Measurements from ENCODE around the gene SCNN1B.

GRCh38 chr16:23256440-23256839, 45.7 kb upstream of the SCNN1B start:
- TF ChIP-seq CTCF (tag by site-specific recombination; IDR thresholded peaks at IDR 0.05) (no peak), SP7 (tag by site-specific recombination; IDR thresholded peaks at IDR 0.05) (no peak), ZNF555 (tag by site-specific recombination; conservative IDR thresholded peaks at IDR 0.05) (no peak), PATZ1 (tag by site-specific recombination; IDR thresholded peaks at IDR 0.05) (no peak), ZNF792 (tag by site-specific recombination; IDR thresholded peaks at IDR 0.05) (no peak), ZNF664 (tag by site-specific recombination; IDR thresholded peaks at IDR 0.05) (no peak)

All from HEK293 (cell line).